K562 (cell line): ENCODE data around the gene HMSD. TPM values are rescaled to one million over a fixed set of nuclear protein-coding genes. Genes with fewer than 3 reads are reported as not detected.

Source experiments
- ATAC-seq: fragments of 200-7000 bp; cut with Tn5 transposase; 3 replicates; pipeline ENCODE4 v1.9.1; 2020; ENCODE audit warnings: moderate library complexity
- BruUV-seq: library from RNA; stranded (reverse); fragments of 400-500 nt; replicated peaks from 2 replicates; lab custom pipeline; 2021; lab: Mats Ljungman, UMichigan
- CTCF ChIA-PET: fragments of 300-600 bp; formaldehyde crosslinking; extraction: SDS; loops from one replicate; lab custom pipeline; 2021; ENCODE audit warnings: low intra/inter-chr PET ratio; lab: Yijun Ruan, JAX
- POLR2A ChIA-PET: fragments of 300-600, 350-650 bp; sonication (Branson Sonifier 250); formaldehyde crosslinking; extraction: SDS; loops from one replicate; lab custom pipeline; 2021; ENCODE audit warnings: antibody characterized with exemption, inconsistent platforms; lab: Yijun Ruan, JAX
- DNase-seq, 4 experiments: peaks; one replicate each; pipeline versions ENCODE4 v3.0.0 to v3.0.0-alpha.2; 2011 to 2018; ENCODE audit warnings: low spot score in 3 of 4, mixed read lengths in 3 of 4; ENCODE audit errors: extremely low read depth in 1 of 4
- FAIRE-seq: peaks from 2 replicates; lab custom pipeline; 2011; peaks lifted over from hg19 to GRCh38; lab: Jason Lieb, UNC
- H2AFZ ChIP-seq: 2 replicates; pipeline ENCODE4 v1.6.0; 2011; ENCODE audit warnings: low read depth, low read length, control low read depth, inconsistent platforms
- H3K27ac ChIP-seq: fragments of 200-600 bp; 3 replicates; pipeline ENCODE4 v1.8.0; 2011; ENCODE audit warnings: low read depth, mild to moderate bottlenecking, control low read depth, inconsistent platforms, low read length, moderate library complexity, mixed read lengths; ENCODE audit errors: extremely low read depth
- H3K27me3 ChIP-seq, 2 experiments: fragments of 300-600 bp in 1 of 2; 2 replicates in 1 of 2; 3 replicates in 1 of 2; pipeline versions ENCODE4 v1.6.0 to v1.8.0; 2011; ENCODE audit warnings: inconsistent platforms in 2 of 2, low read length in 2 of 2, mild to moderate bottlenecking in 1 of 2, mixed read lengths in 1 of 2, moderate library complexity in 1 of 2; ENCODE audit not compliant: control insufficient read depth in 2 of 2, insufficient read depth in 2 of 2
- H3K36me3 ChIP-seq: fragments of 300-600 bp; 3 replicates; pipeline ENCODE4 v1.8.0; 2011; ENCODE audit warnings: mild to moderate bottlenecking, low read length, inconsistent platforms; ENCODE audit not compliant: control insufficient read depth, insufficient read depth
- H3K4me1 ChIP-seq, 2 experiments: fragments of 200-600 bp in 1 of 2; replicated peaks in 1 of 2; 2 replicates in 1 of 2; 3 replicates in 1 of 2; pipeline versions ENCODE4 v1.5.1 to v1.8.0; 2011; ENCODE audit warnings: inconsistent platforms in 2 of 2, low read length in 2 of 2, mild to moderate bottlenecking in 1 of 2, mixed read lengths in 1 of 2, moderate library complexity in 1 of 2; ENCODE audit not compliant: control insufficient read depth in 2 of 2, insufficient read depth in 2 of 2
- H3K4me2 ChIP-seq: 2 replicates; pipeline ENCODE4 v1.6.1; 2011; ENCODE audit warnings: low read length, control low read depth, inconsistent platforms, mixed read lengths; ENCODE audit not compliant: insufficient read depth
- H3K4me3 ChIP-seq: fragments of 200-600 bp; sonication (generic), shearing (Covaris generic); 2 replicates; pipeline ENCODE4 v1.5.1; 2016; ENCODE audit warnings: control low read depth, inconsistent platforms
- H3K79me2 ChIP-seq: fragments of 200-600 bp; 3 replicates; pipeline ENCODE4 v1.8.0; 2011; ENCODE audit warnings: low read length, inconsistent platforms; ENCODE audit not compliant: control insufficient read depth, insufficient read depth
- H3K9ac ChIP-seq, 2 experiments: 2 replicates each; pipeline versions ENCODE4 v1.6.0 to v1.6.1; 2011; ENCODE audit warnings: low read depth in 2 of 2, low read length in 2 of 2, control low read depth in 1 of 2, inconsistent platforms in 1 of 2, mild to moderate bottlenecking in 1 of 2, mixed read lengths in 1 of 2; ENCODE audit not compliant: insufficient read depth in 1 of 2
- H3K9me1 ChIP-seq: one replicate; pipeline ENCODE4 v1.6.0; 2011; ENCODE audit warnings: inconsistent platforms, mild to moderate bottlenecking, low read length, moderate library complexity; ENCODE audit not compliant: control insufficient read depth, insufficient read depth
- H3K9me3 ChIP-seq: replicated peaks from 2 replicates; pipeline ENCODE4 v1.5.1; 2011; ENCODE audit warnings: low read depth, low read length, inconsistent platforms; ENCODE audit not compliant: control insufficient read depth, insufficient read depth
- H4K20me1 ChIP-seq: replicated peaks from 2 replicates; pipeline ENCODE4 v1.6.1; 2011; ENCODE audit warnings: low read length, inconsistent platforms, mixed read lengths; ENCODE audit not compliant: control insufficient read depth, insufficient read depth
- ATF3 ChIP-seq, 2 experiments: fragments of 450-650 bp in 1 of 2; sonication (generic) in 1 of 2; formaldehyde crosslinking in 1 of 2; IDR thresholded peaks in 1 of 2; conservative IDR thresholded peaks in 1 of 2; 2 replicates each; pipeline versions ENCODE4 v1.6.1 to v1.8.1; 2016 to 2023; ENCODE audit warnings: mild to moderate bottlenecking in 2 of 2, moderate library complexity in 2 of 2, inconsistent platforms in 1 of 2, missing genetic modification reagents in 1 of 2
- BCL6 ChIP-seq: fragments of 250-450 bp; sonication (Bioruptor Pico); IDR thresholded peaks from 2 replicates; pipeline ENCODE4 v1.4.0; 2020
- CBFA2T2 ChIP-seq: fragments of 450-650 bp; conservative IDR thresholded peaks from 2 replicates; pipeline ENCODE4 v1.6.1; 2017; ENCODE audit warnings: mild to moderate bottlenecking
- CCNT2 ChIP-seq: IDR thresholded peaks from 2 replicates; pipeline ENCODE4 v1.6.1; 2011; ENCODE audit warnings: borderline replicate concordance, low read depth, mild to moderate bottlenecking, moderate library complexity, mixed read lengths, low read length; ENCODE audit not compliant: insufficient read length; ENCODE audit errors: extremely low read depth
- POLR2AphosphoS2 ChIP-seq: IDR thresholded peaks from 2 replicates; pipeline ENCODE4 v1.6.1; 2012; ENCODE audit warnings: low read length, improper control_type of control experiment
- RFX1 ChIP-seq: fragments of 450-650 bp; IDR thresholded peaks from 2 replicates; pipeline ENCODE4 v1.6.1; 2016; ENCODE audit warnings: mild to moderate bottlenecking, moderate library complexity
- SMARCA4 ChIP-seq: fragments of 450-650 bp; IDR thresholded peaks from 2 replicates; pipeline ENCODE4 v1.6.1; 2016
- SREBF2 ChIP-seq: sonication (generic); formaldehyde crosslinking; IDR thresholded peaks from 2 replicates; pipeline ENCODE4 v1.4.0; 2020; ENCODE audit warnings: mild to moderate bottlenecking, missing genetic modification reagents
- ZFP36 ChIP-seq: fragments of 150-350 bp; IDR thresholded peaks from 2 replicates; pipeline ENCODE4 v1.6.1; 2018; ENCODE audit warnings: low read length, low read depth; ENCODE audit not compliant: partially characterized antibody
- ZNF143 ChIP-seq: sonication (generic); formaldehyde crosslinking; IDR thresholded peaks from 2 replicates; pipeline ENCODE4 v1.9.0; 2022; ENCODE audit warnings: mild to moderate bottlenecking, missing genetic modification reagents
- ZNF175 ChIP-seq: fragments of 200-800 bp; sonication (Bioruptor generic); IDR thresholded peaks from 2 replicates; pipeline ENCODE4 v1.6.1; 2016; ENCODE audit warnings: low read depth, mild to moderate bottlenecking, missing genetic modification characterization, missing compliant biosample characterization
- ZNF282 ChIP-seq: sonication (generic); formaldehyde crosslinking; IDR thresholded peaks from 2 replicates; pipeline ENCODE4 v1.8.1; 2023; ENCODE audit warnings: missing genetic modification reagents
- WGBS: fragments of 100-300 bp; shearing (Covaris generic); methylation state at CpG from one replicate; pipeline ENCODE4 v1.1.6; 2016; ENCODE audit warnings: low coverage, mixed read lengths; ENCODE audit not compliant: insufficient coverage; ENCODE audit errors: missing lambda C conversion rate; 5-methylcytosine and 5-hydroxymethylcytosine counted together
- in situ Hi-C: fragments of 300-500 bp; cut with MboI; formaldehyde crosslinking; loops from 4 replicates; pipeline ENCODE4 v1.15.0; 2018; ENCODE audit warnings: inconsistent platforms, mixed read lengths
- intact Hi-C: fragments of 100-400 bp; cut with micrococcal nuclease; formaldehyde crosslinking; loops from 2 replicates; pipeline ENCODE4 v1.14.2; 2022
- polyA plus RNA-seq, 8 experiments: library from polyadenylated mRNA; depleted of rRNA in 4 of 8; stranded (reverse) in 5 of 8; unstranded in 3 of 8; fragments of >200 nt; fragmentation: Nextera tagmentation in 2 of 8; fragmentation: Illumina TruSeq in 1 of 8; extraction: Ambion mirVana in 2 of 8; extraction: Trizol in 1 of 8; gene quantifications; 2 replicates each; pipeline versions ENCODE4 v1.2.1 to v1.2.3, GENCODE V29; 2011 to 2014; ENCODE audit warnings: inconsistent platforms in 1 of 8, missing spikeins in 1 of 8
- total RNA-seq, 7 experiments: library from RNA; depleted of rRNA in 6 of 7; stranded (reverse); fragments of >200 nt in 6 of 7; fragmentation: Illumina TruSeq in 2 of 7; extraction: Trizol in 2 of 7; gene quantifications; 2 replicates each; pipeline versions ENCODE4 v1.2.1 to v1.2.3, GENCODE V29; 2011 to 2021; ENCODE audit warnings: low replicate concordance in 1 of 7
- TF ChIP-seq, protein P1 (sequence below): fragments of 250-450 bp; sonication (Bioruptor Pico); IDR thresholded peaks from 2 replicates; pipeline ENCODE4 v1.8.0; 2022; ENCODE audit warnings: inconsistent platforms, mild to moderate bottlenecking, moderate library complexity, borderline replicate concordance
- TF ChIP-seq, protein P2 (sequence below): fragments of 250-450 bp; sonication (Bioruptor Pico); IDR thresholded peaks from 2 replicates; pipeline ENCODE4 v1.5.0; 2021; ENCODE audit warnings: mild to moderate bottlenecking, moderate library complexity

HMSD gene
- total and polyA plus RNA-seq, 9 of the 15 experiments (the other 6 are each of a cell fraction or from before 2014, with no cell fraction given): 0.18 to 0.39 (median 0.33) TPM; not detected in 6

GRCh38 chr18:63965716-63966330, 16.7 kb downstream of the HMSD start:
- Histone ChIP-seq H3K9ac (no peak overlapping the region), H3K4me1 (peaks cover 0 to 11% of the 10 kb centered on the region in 2 experiments; a peak in 1 of 5 replicates)
- WGBS: 3% methylated on average over 3 of the region's 5 CpGs
- intact Hi-C loops: no loop called here
- TF ChIP-seq ZFP36: no peak
- no peak for TF ChIP-seq CBFA2T2
- TF ChIP-seq BCL6 (CRISPR knock-in tag): no peak
- no peak for TF ChIP-seq POLR2AphosphoS2
- TF ChIP-seq ZNF282: no peak
- no peak for TF ChIP-seq CCNT2
- TF ChIP-seq, protein P1, sequence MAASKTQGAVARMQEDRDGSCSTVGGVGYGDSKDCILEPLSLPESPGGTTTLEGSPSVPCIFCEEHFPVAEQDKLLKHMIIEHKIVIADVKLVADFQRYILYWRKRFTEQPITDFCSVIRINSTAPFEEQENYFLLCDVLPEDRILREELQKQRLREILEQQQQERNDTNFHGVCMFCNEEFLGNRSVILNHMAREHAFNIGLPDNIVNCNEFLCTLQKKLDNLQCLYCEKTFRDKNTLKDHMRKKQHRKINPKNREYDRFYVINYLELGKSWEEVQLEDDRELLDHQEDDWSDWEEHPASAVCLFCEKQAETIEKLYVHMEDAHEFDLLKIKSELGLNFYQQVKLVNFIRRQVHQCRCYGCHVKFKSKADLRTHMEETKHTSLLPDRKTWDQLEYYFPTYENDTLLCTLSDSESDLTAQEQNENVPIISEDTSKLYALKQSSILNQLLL (CRISPR knock-in tag): no peak
- TF ChIP-seq ZNF143 (CRISPR knock-in tag): no peak
- TF ChIP-seq RFX1: no peak
- TF ChIP-seq, protein P2, sequence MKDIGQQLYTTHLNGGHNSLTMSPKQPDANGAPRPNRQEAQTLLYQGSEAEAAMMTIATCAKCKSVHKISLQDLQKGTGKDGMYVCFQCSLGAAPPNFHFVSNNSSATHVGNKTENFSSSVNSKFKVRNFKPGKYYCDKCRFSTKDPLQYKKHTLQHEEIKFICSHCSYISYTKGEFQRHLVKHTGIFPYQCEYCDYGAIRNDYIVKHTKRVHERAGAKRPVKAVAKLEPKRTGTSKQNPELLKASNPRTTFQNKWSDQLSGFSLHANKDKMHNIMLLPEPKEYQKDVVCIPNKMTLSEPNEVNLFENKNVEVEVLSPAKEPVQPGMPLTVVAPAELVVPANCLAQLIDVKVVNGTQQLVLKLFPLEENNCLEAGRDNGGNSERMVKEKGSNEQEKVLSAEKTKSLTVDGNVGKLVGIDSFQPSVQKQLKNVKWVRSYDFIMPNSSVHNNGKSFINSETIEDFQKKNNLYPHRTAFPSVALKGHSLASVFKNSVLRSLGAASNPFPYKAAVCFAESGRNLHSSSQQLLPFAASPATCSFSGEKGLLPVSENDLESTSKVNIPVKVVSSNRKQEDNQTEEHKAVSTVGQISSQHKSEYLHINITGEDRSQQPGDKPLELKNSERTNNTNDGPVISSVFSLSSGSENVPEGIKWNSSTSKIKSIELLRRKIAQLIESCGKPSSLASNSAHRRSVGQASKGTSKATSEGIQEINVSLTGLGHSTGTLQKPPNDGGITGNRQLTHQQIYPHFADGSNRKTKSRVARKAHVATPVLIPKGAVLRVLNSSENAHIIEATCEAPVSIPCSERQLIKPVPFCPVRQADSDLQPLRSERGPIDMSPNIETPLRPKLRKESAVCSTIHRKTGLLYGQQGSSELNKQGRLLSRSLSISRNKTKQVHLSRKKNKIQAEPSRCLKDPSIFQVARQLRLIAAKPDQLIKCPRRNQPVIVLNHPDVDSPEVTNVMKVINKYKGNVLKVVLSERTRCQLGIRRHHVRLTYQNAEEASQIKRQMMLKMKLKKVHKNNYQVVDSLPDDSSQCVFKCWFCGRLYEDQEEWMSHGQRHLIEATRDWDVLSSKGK (CRISPR knock-in tag): no peak
- no peak for TF ChIP-seq ATF3 (IDR thresholded peaks at IDR 0.05)
- TF ChIP-seq ATF3 (CRISPR knock-in tag; conservative IDR thresholded peaks at IDR 0.05): no peak
- TF ChIP-seq SREBF2: no peak
- TF ChIP-seq ZNF175 (CRISPR knock-in tag): no peak
- no peak for TF ChIP-seq SMARCA4
- TF ChIP-seq, all 486 proteins: peak for 0
- H3K4me3 ChIP-seq: no peak overlapping the region
- no TSS peak for BruUV-seq
- no peaks in the 10 kb centered on the region for H3K27me3 ChIP-seq
- H3K9me1 ChIP-seq: no peaks in the 10 kb centered on the region
- in situ Hi-C loops: no loop called here
- H3K79me2 ChIP-seq: no peaks in the 10 kb centered on the region
- no peaks in the 10 kb centered on the region for H3K36me3 ChIP-seq
- no peak for FAIRE-seq
- no peak overlapping the region for H3K27ac ChIP-seq
- DNase-seq: no peak
- ATAC-seq: no peak
- H2AFZ ChIP-seq: no peak overlapping the region
- H3K4me2 ChIP-seq: no peak overlapping the region
- ChIA-PET POLR2A (no interaction called here), CTCF (no interaction called here)
- no peaks in the 10 kb centered on the region for H3K9me3 ChIP-seq
- no peaks in the 10 kb centered on the region for H4K20me1 ChIP-seq
